Parathyroid adenoma (tissue), 2 donors: ENCODE data around the gene RNF187.
A peak's percentile ranks its signal among the peaks of the same experiment; 100 is the strongest.

ENCODE experiments used
- H2AFZ ChIP-seq: fragments of 300-600 bp; sonication (generic); one replicate; pipeline ENCODE4 v1.7.0; 2017; ENCODE audit warnings: antibody characterized with exemption, mild to moderate bottlenecking
- H3K27ac ChIP-seq: fragments of 300-600 bp; sonication (generic); one replicate; pipeline ENCODE4 v1.7.0; 2017
- H3K27me3 ChIP-seq: fragments of 300-600 bp; sonication (generic); one replicate; pipeline ENCODE4 v1.7.0; 2017; ENCODE audit warnings: low read length; ENCODE audit not compliant: control insufficient read depth, insufficient read depth
- H3K36me3 ChIP-seq: fragments of 300-600 bp; sonication (generic); one replicate; pipeline ENCODE4 v1.7.0; 2017; ENCODE audit warnings: low read length; ENCODE audit not compliant: control insufficient read depth, insufficient read depth
- H3K4me1 ChIP-seq: fragments of 300-600 bp; sonication (generic); one replicate; pipeline ENCODE4 v1.7.0; 2017; ENCODE audit warnings: control low read depth
- H3K4me2 ChIP-seq: fragments of 300-600 bp; sonication (generic); one replicate; pipeline ENCODE4 v1.7.0; 2017; ENCODE audit warnings: low read length
- H3K4me3 ChIP-seq: fragments of 300-600 bp; sonication (generic); one replicate; pipeline ENCODE4 v1.7.0; 2017; ENCODE audit warnings: low read depth, low read length
- H3K79me2 ChIP-seq: fragments of 300-600 bp; sonication (generic); one replicate; pipeline ENCODE4 v1.7.0; 2017; ENCODE audit warnings: control low read depth
- H3K9ac ChIP-seq: fragments of 300-600 bp; sonication (generic); one replicate; pipeline ENCODE4 v1.7.0; 2017; ENCODE audit warnings: mild to moderate bottlenecking
- H3K9me3 ChIP-seq: fragments of 300-600 bp; sonication (generic); one replicate; pipeline ENCODE4 v1.7.0; 2017; ENCODE audit warnings: low read length; ENCODE audit not compliant: control insufficient read depth
- CTCF ChIP-seq: fragments of 300-600 bp; sonication (generic); IDR thresholded peaks from one replicate; pipeline ENCODE4 v1.7.0; 2017; ENCODE audit warnings: antibody characterized with exemption, mild to moderate bottlenecking
- donor health status: primary hyperparathyroidism.

RNF187 gene

GRCh38 chr1:228490120-228491078 lies 3.2 kb downstream of the RNF187 start:
- Histone ChIP-seq H3K9me3 (no peaks in the 10 kb centered on the region), H2AFZ (no peak overlapping the region), H3K79me2 (peaks cover 3% of the 10 kb centered on the region), H3K9ac (no peak overlapping the region), H3K27ac (peak overlapping the region; percentile 84), H3K36me3 (no peaks in the 10 kb centered on the region), H3K27me3 (no peaks in the 10 kb centered on the region), H3K4me3 (no peak overlapping the region), H3K4me1 (peaks cover 6% of the 10 kb centered on the region), H3K4me2 (no peak overlapping the region)
- no peak for TF ChIP-seq CTCF

GRCh38 chr1:228493141-228494043 lies 6.2 kb downstream of the RNF187 start:
- TF ChIP-seq CTCF = no peak
- no peak overlapping the region for H3K4me3 ChIP-seq
- H3K27me3 ChIP-seq = no peaks in the 10 kb centered on the region
- no peaks in the 10 kb centered on the region for H3K9me3 ChIP-seq
- H3K9ac ChIP-seq = no peak overlapping the region
- H2AFZ ChIP-seq = no peak overlapping the region
- no peak overlapping the region for H3K27ac ChIP-seq
- no peak overlapping the region for H3K4me2 ChIP-seq
- peaks cover 6% of the 10 kb centered on the region for H3K4me1 ChIP-seq
- H3K79me2 ChIP-seq = peaks cover 3% of the 10 kb centered on the region
- H3K36me3 ChIP-seq = no peaks in the 10 kb centered on the region

- Histone ChIP-seq H2AFZ (no peak overlapping the region), H3K36me3 (no peaks in the 10 kb centered on the region), H3K9ac (no peak overlapping the region), H3K27ac (no peak overlapping the region), H3K4me2 (no peak overlapping the region), H3K9me3 (no peaks in the 10 kb centered on the region), H3K27me3 (no peaks in the 10 kb centered on the region), H3K4me3 (no peak overlapping the region), H3K79me2 (peaks cover 3% of the 10 kb centered on the region), H3K4me1 (peaks cover 6% of the 10 kb centered on the region)
- no peak for TF ChIP-seq CTCF
These were observed 6.8 kb downstream of the RNF187 start for GRCh38 chr1:228494044-228494353.

- Histone ChIP-seq H3K79me2 (peaks cover 3% of the 10 kb centered on the region), H2AFZ (no peak overlapping the region), H3K27ac (no peak overlapping the region), H3K27me3 (no peaks in the 10 kb centered on the region), H3K9me3 (no peaks in the 10 kb centered on the region), H3K4me1 (peaks cover 6% of the 10 kb centered on the region), H3K4me3 (no peak overlapping the region), H3K4me2 (no peak overlapping the region), H3K36me3 (no peaks in the 10 kb centered on the region), H3K9ac (no peak overlapping the region)
- no peak for TF ChIP-seq CTCF
These were observed 7.2 kb downstream of the RNF187 start for GRCh38 chr1:228494391-228494790.
